Stimulated activated CD8-positive, alpha-beta memory T cell treated with anti-CD3 and anti-CD28 coated beads, Interleukin-15, amount 100 ng/mL, for 48 hours (primary cell): Measurements from ENCODE around the gene RSPH1.
"Not testable (repeated sequence)": the region's sequence is repeated elsewhere in the genome, so short reads cannot be mapped to it uniquely, and the experiment has no call there.

ENCODE experiments used
- DNase-seq, 2 donors: peaks; one replicate each; pipeline ENCODE4 v3.0.0-alpha.2; 2020; ENCODE audit warnings: low read depth in 2 of 2

The RSPH1 gene

GRCh38 chr21:42489006-42489563 is 6.9 kb downstream of the RSPH1 start:
- no peak for DNase-seq

GRCh38 chr21:42486531-42486930 is 9.5 kb downstream of the RSPH1 start:
- no peak for DNase-seq

GRCh38 chr21:42486072-42486471 is 10.0 kb downstream of the RSPH1 start:
- no peak for DNase-seq

GRCh38 chr21:42484966-42485365 is 11.1 kb downstream of the RSPH1 start:
- no peak for DNase-seq

- no peak for DNase-seq
Observed at GRCh38 chr21:42481169-42481568, 14.9 kb downstream of the RSPH1 start.

GRCh38 chr21:42480736-42481135 is 15.3 kb downstream of the RSPH1 start:
- no peak for DNase-seq

- no peak for DNase-seq
Observed at GRCh38 chr21:42479582-42479981, 16.4 kb downstream of the RSPH1 start.

- DNase-seq = no peak
Observed at GRCh38 chr21:42478504-42478903, 17.5 kb downstream of the RSPH1 start.

GRCh38 chr21:42476388-42477331 is 19.4 kb downstream of the RSPH1 start:
- DNase-seq = no peak

GRCh38 chr21:42475526-42476387 is 20.3 kb downstream of the RSPH1 start:
- no peak for DNase-seq

- DNase-seq = no peak
Observed at GRCh38 chr21:42475036-42475435, 21.0 kb downstream of the RSPH1 start.

GRCh38 chr21:42474043-42474831 is 21.8 kb downstream of the RSPH1 start:
- no peak for DNase-seq

- DNase-seq = no peak
Observed at GRCh38 chr21:42473498-42474042, 22.5 kb downstream of the RSPH1 start.

GRCh38 chr21:42472521-42472920 is 23.5 kb downstream of the RSPH1 start:
- DNase-seq = no peak

GRCh38 chr21:42471716-42472330 is 24.2 kb downstream of the RSPH1 start:
- no peak for DNase-seq

GRCh38 chr21:42471206-42471605 is 24.8 kb downstream of the RSPH1 start:
- no peak for DNase-seq

- not testable (repeated sequence) for DNase-seq
Observed at GRCh38 chr21:42469726-42470125, 26.3 kb downstream of the RSPH1 start.

GRCh38 chr21:42469272-42469671 is 26.8 kb downstream of the RSPH1 start:
- no peak for DNase-seq

- no peak for DNase-seq
Observed at GRCh38 chr21:42468491-42469131, 27.4 kb downstream of the RSPH1 start.
